ENCODE results near the gene SCGB1D4. TPM values are rescaled to one million over a fixed set of nuclear protein-coding genes. Genes with fewer than 3 reads are reported as not detected.
A peak's percentile ranks its signal among the peaks of the same experiment; 100 is the strongest.

Gene SCGB1D4
- polyA plus RNA-seq, 4 donors: not detected

- DNase-seq (ENCODE audit: low read depth in 4 of 4, low spot score in 3 of 4): peak in 3 of 4 donors; percentile 14 to 52 (median 28)
Observed at GRCh38 chr11:62295504-62295903, 3.4 kb downstream of the SCGB1D4 start.

- no peak for DNase-seq (ENCODE audit: low read depth in 4 of 4, low spot score in 3 of 4)
Observed at GRCh38 chr11:62280452-62280851, 18.4 kb downstream of the SCGB1D4 start.

GRCh38 chr11:62273789-62274275, 25.0 kb downstream of the SCGB1D4 start:
- DNase-seq (ENCODE audit: low read depth in 4 of 4, low spot score in 3 of 4): no peak

GRCh38 chr11:62273284-62273683, 25.6 kb downstream of the SCGB1D4 start:
- no peak for DNase-seq (ENCODE audit: low read depth in 4 of 4, low spot score in 3 of 4)

GRCh38 chr11:62269654-62270278, 29.1 kb downstream of the SCGB1D4 start, which contains the start of gene SCGB2A2:
Gene SCGB2A2, plus strand, starts transcription at chr11:62270158. Its CDS starts 59 bp downstream, at chr11:62270217.
- no peak for DNase-seq (ENCODE audit: low read depth in 4 of 4, low spot score in 3 of 4)

- no peak for DNase-seq (ENCODE audit: low read depth in 4 of 4, low spot score in 3 of 4)
Observed at GRCh38 chr11:62267576-62267975, 31.3 kb downstream of the SCGB1D4 start.

- DNase-seq (ENCODE audit: low read depth in 4 of 4, low spot score in 3 of 4): no peak
Observed at GRCh38 chr11:62267050-62267449, 31.8 kb downstream of the SCGB1D4 start.

- no peak for DNase-seq (ENCODE audit: low read depth in 4 of 4, low spot score in 3 of 4)
Observed at GRCh38 chr11:62266558-62266957, 32.3 kb downstream of the SCGB1D4 start.

GRCh38 chr11:62264004-62264403, 34.9 kb downstream of the SCGB1D4 start:
- DNase-seq (ENCODE audit: low read depth in 4 of 4, low spot score in 3 of 4): no peak

- no peak for DNase-seq (ENCODE audit: low read depth in 4 of 4, low spot score in 3 of 4)
Observed at GRCh38 chr11:62260261-62260953, 38.5 kb downstream of the SCGB1D4 start.

- DNase-seq (ENCODE audit: low read depth in 4 of 4, low spot score in 3 of 4): no peak
Observed at GRCh38 chr11:62256281-62256680, 42.6 kb downstream of the SCGB1D4 start.

- no peak for DNase-seq (ENCODE audit: low read depth in 4 of 4, low spot score in 3 of 4)
Observed at GRCh38 chr11:62253999-62254542, 44.8 kb downstream of the SCGB1D4 start.

GRCh38 chr11:62251698-62252097, 47.2 kb downstream of the SCGB1D4 start:
- no peak for DNase-seq (ENCODE audit: low read depth in 4 of 4, low spot score in 3 of 4)

Other genes with a start within 250 kb of the SCGB1D4 start
- 10 to 100 TPM; 30.7 to 43.0 (median 35.2) TPM for gene INCENP, start 175.1 kb downstream of the SCGB1D4 start, polyA plus RNA-seq (ENCODE audit: insufficient read length in 4 of 4)
- not detected for gene SCGB1D1, start 108.9 kb downstream of the SCGB1D4 start, polyA plus RNA-seq (ENCODE audit: insufficient read length in 4 of 4)
- gene SCGB2A1, start 90.4 kb downstream of the SCGB1D4 start, polyA plus RNA-seq (ENCODE audit: insufficient read length in 4 of 4): under 1 TPM; 0.35 to 0.66 (median 0.53) TPM
- gene SCGB1D2, start 56.8 kb downstream of the SCGB1D4 start, polyA plus RNA-seq (ENCODE audit: insufficient read length in 4 of 4): 1 to 10 TPM in 3 of 4 donors, under 1 TPM in 1; 0.57 to 2.6 (median 1.5) TPM
- not detected for gene SCGB2A2, start 28.9 kb downstream of the SCGB1D4 start, polyA plus RNA-seq (ENCODE audit: insufficient read length in 4 of 4)
- 10 to 100 TPM in 3 of 4 donors, 1 to 10 TPM in 1; 5.2 to 63.3 (median 52.2) TPM for gene ASRGL1, start 38.4 kb upstream of the SCGB1D4 start, polyA plus RNA-seq (ENCODE audit: insufficient read length in 4 of 4)
- gene SCGB1A1, start 120.0 kb upstream of the SCGB1D4 start, polyA plus RNA-seq (ENCODE audit: insufficient read length in 4 of 4): not detected
- 100 to 1,000 TPM; 189 to 439 (median 222) TPM for gene AHNAK, start 247.7 kb upstream of the SCGB1D4 start, polyA plus RNA-seq (ENCODE audit: insufficient read length in 4 of 4)

All from left renal pelvis (tissue), 4 donors.